Measurements from ENCODE around the gene GPR156.

Gene GPR156

DNA sequence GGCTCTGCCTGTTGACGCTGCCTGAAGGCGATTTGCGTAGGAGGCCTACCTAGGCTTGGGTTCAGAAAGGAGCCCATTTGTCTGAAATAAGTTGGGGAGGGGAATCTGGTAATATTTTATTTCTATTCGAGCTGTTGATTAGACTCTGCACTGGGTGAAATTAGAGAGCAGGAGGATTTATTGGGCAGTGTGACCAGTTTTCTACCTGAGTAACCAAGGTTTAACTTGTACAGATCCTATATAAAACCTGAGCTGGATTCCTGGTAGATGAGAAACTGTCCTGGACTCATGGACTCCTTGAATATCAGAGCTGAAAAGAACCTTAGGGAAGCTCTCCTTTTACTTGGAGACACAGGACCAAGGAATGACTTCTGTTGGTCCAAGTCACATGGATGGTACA, 19.6 kb upstream of the GPR156 start:
- Histone ChIP-seq H4K8ac (ENCODE audit: low read length) (no peak overlapping the region), H3K27me3 (ENCODE audit: control insufficient read depth in 1 of 2, insufficient read depth in 1 of 2, low read length in 2 of 2) (no peaks in the 10 kb centered on the region), H2AK5ac (ENCODE audit: low read length, severe bottlenecking) (no peak overlapping the region), H3K4ac (ENCODE audit: low read depth in 1 of 2, low read length in 2 of 2) (no peak overlapping the region), H3K18ac (ENCODE audit: low read depth in 1 of 2, low read length in 2 of 2) (no peak overlapping the region), H3K4me1 (ENCODE audit: control insufficient read depth, insufficient read depth, low read depth, low read length) (no peaks in the 10 kb centered on the region), H3K9ac (ENCODE audit: low read length) (no peak overlapping the region), H2BK120ac (ENCODE audit: low read depth, low read length) (no peak overlapping the region), H2BK5ac (ENCODE audit: low read depth, low read length, poor library complexity, severe bottlenecking) (no peak overlapping the region), H2AFZ (ENCODE audit: low read depth, low read length) (no peak overlapping the region), H3K4me2 (ENCODE audit: low read length, poor library complexity, severe bottlenecking) (no peak overlapping the region), H3K23ac (ENCODE audit: low read length in 2 of 2) (no peak overlapping the region), H4K91ac (ENCODE audit: low read length) (no peak overlapping the region), H3K36me3 (ENCODE audit: control insufficient read depth in 1 of 2, insufficient read depth in 2 of 2, low read depth in 1 of 2, low read length in 2 of 2) (no peaks in the 10 kb centered on the region), H2BK15ac (ENCODE audit: low read depth, poor library complexity, severe bottlenecking) (no peak overlapping the region), H3K14ac (ENCODE audit: low read length in 2 of 2) (no peak overlapping the region), H2BK12ac (ENCODE audit: low read length in 2 of 2) (no peak overlapping the region), H3K9me3 (ENCODE audit: control insufficient read depth, low read length) (no peaks in the 10 kb centered on the region), H3K4me3 (ENCODE audit: insufficient read depth in 1 of 2, low read depth in 1 of 2, low read length in 2 of 2) (no peak overlapping the region), H3K27ac (ENCODE audit: low read length, poor library complexity, severe bottlenecking) (no peak overlapping the region), H3K79me1 (replicated peaks; ENCODE audit: low read length, poor library complexity, severe bottlenecking) (no peaks in the 10 kb centered on the region)
- WGBS = 94% methylated on average over 4 of the region's 4 CpGs
- DNase-seq = no peak

- DNase-seq = no peak
Measured at GRCh38 chr3:120302361-120302760, 17.3 kb upstream of the GPR156 start.

DNA sequence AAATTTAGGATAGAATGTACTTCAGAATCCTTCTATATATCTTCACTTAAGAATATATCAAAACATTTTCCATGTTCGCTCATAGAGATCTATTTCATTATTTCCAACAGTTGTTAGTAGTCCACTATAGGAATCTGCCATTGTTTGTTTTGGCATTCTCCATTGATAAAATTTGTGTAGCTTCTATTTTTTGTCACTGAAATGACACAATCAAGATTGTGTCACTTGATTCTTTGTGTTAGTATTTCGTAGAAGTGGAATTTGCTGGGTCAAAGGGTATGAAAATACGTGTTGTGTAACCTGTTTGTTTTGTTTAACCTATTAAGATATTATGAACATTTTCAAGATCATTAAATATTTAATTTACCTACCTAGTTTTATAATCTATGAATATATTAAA, 15.9 kb upstream of the GPR156 start:
- Histone ChIP-seq H2BK12ac (ENCODE audit: low read length in 2 of 2) (no peak overlapping the region), H2BK15ac (ENCODE audit: low read depth, poor library complexity, severe bottlenecking) (no peak overlapping the region), H3K27me3 (ENCODE audit: control insufficient read depth in 1 of 2, insufficient read depth in 1 of 2, low read length in 2 of 2) (no peaks in the 10 kb centered on the region), H2AK5ac (ENCODE audit: low read length, severe bottlenecking) (no peak overlapping the region), H3K4me3 (ENCODE audit: insufficient read depth in 1 of 2, low read depth in 1 of 2, low read length in 2 of 2) (no peak overlapping the region), H3K27ac (ENCODE audit: low read length, poor library complexity, severe bottlenecking) (no peak overlapping the region), H3K14ac (ENCODE audit: low read length in 2 of 2) (no peak overlapping the region), H3K4ac (ENCODE audit: low read depth in 1 of 2, low read length in 2 of 2) (no peak overlapping the region), H3K4me1 (ENCODE audit: control insufficient read depth, insufficient read depth, low read depth, low read length) (no peaks in the 10 kb centered on the region), H2BK120ac (ENCODE audit: low read depth, low read length) (no peak overlapping the region), H3K4me2 (ENCODE audit: low read length, poor library complexity, severe bottlenecking) (no peak overlapping the region), H3K36me3 (ENCODE audit: control insufficient read depth in 1 of 2, insufficient read depth in 2 of 2, low read depth in 1 of 2, low read length in 2 of 2) (no peaks in the 10 kb centered on the region), H4K91ac (ENCODE audit: low read length) (no peak overlapping the region), H3K23ac (ENCODE audit: low read length in 2 of 2) (no peak overlapping the region), H3K9ac (ENCODE audit: low read length) (no peak overlapping the region), H3K18ac (ENCODE audit: low read depth in 1 of 2, low read length in 2 of 2) (no peak overlapping the region), H3K79me1 (replicated peaks; ENCODE audit: low read length, poor library complexity, severe bottlenecking) (no peaks in the 10 kb centered on the region), H2BK5ac (ENCODE audit: low read depth, low read length, poor library complexity, severe bottlenecking) (no peak overlapping the region), H2AFZ (ENCODE audit: low read depth, low read length) (no peak overlapping the region), H4K8ac (ENCODE audit: low read length) (no peak overlapping the region), H3K9me3 (ENCODE audit: control insufficient read depth, low read length) (no peaks in the 10 kb centered on the region)
- no CpG with 5 or more reads among the region's 3 CpGs for WGBS
- DNase-seq = no peak

More at GRCh38 chr3:120302361-120302760, 17.3 kb upstream of the GPR156 start:
- Histone ChIP-seq H3K23ac (ENCODE audit: low read length in 2 of 2) (no peak overlapping the region), H2BK15ac (ENCODE audit: low read depth, poor library complexity, severe bottlenecking) (no peak overlapping the region), H3K36me3 (ENCODE audit: control insufficient read depth in 1 of 2, insufficient read depth in 2 of 2, low read depth in 1 of 2, low read length in 2 of 2) (no peaks in the 10 kb centered on the region), H4K91ac (ENCODE audit: low read length) (no peak overlapping the region), H2BK12ac (ENCODE audit: low read length in 2 of 2) (no peak overlapping the region), H2BK5ac (ENCODE audit: low read depth, low read length, poor library complexity, severe bottlenecking) (no peak overlapping the region), H3K4me1 (ENCODE audit: control insufficient read depth, insufficient read depth, low read depth, low read length) (no peaks in the 10 kb centered on the region), H3K14ac (ENCODE audit: low read length in 2 of 2) (no peak overlapping the region), H3K79me1 (replicated peaks; ENCODE audit: low read length, poor library complexity, severe bottlenecking) (no peaks in the 10 kb centered on the region), H2AK5ac (ENCODE audit: low read length, severe bottlenecking) (no peak overlapping the region), H3K9ac (ENCODE audit: low read length) (no peak overlapping the region), H2AFZ (ENCODE audit: low read depth, low read length) (no peak overlapping the region), H4K8ac (ENCODE audit: low read length) (no peak overlapping the region), H3K9me3 (ENCODE audit: control insufficient read depth, low read length) (no peaks in the 10 kb centered on the region), H3K27me3 (ENCODE audit: control insufficient read depth in 1 of 2, insufficient read depth in 1 of 2, low read length in 2 of 2) (no peaks in the 10 kb centered on the region), H3K4me2 (ENCODE audit: low read length, poor library complexity, severe bottlenecking) (no peak overlapping the region), H3K27ac (ENCODE audit: low read length, poor library complexity, severe bottlenecking) (no peak overlapping the region), H2BK120ac (ENCODE audit: low read depth, low read length) (no peak overlapping the region), H3K4me3 (ENCODE audit: insufficient read depth in 1 of 2, low read depth in 1 of 2, low read length in 2 of 2) (no peak overlapping the region), H3K18ac (ENCODE audit: low read depth in 1 of 2, low read length in 2 of 2) (no peak overlapping the region), H3K4ac (ENCODE audit: low read depth in 1 of 2, low read length in 2 of 2) (no peak overlapping the region)
- 91% methylated on average over 4 of the region's 5 CpGs for WGBS

GRCh38 chr3:120299403-120299802, 14.4 kb upstream of the GPR156 start:
- Histone ChIP-seq H3K23ac (ENCODE audit: low read length in 2 of 2) (no peak overlapping the region), H2BK12ac (ENCODE audit: low read length in 2 of 2) (no peak overlapping the region), H2BK5ac (ENCODE audit: low read depth, low read length, poor library complexity, severe bottlenecking) (no peak overlapping the region), H3K4me1 (ENCODE audit: control insufficient read depth, insufficient read depth, low read depth, low read length) (no peaks in the 10 kb centered on the region), H2AFZ (ENCODE audit: low read depth, low read length) (no peak overlapping the region), H3K9ac (ENCODE audit: low read length) (no peak overlapping the region), H3K27ac (ENCODE audit: low read length, poor library complexity, severe bottlenecking) (no peak overlapping the region), H2BK120ac (ENCODE audit: low read depth, low read length) (no peak overlapping the region), H3K4ac (ENCODE audit: low read depth in 1 of 2, low read length in 2 of 2) (no peak overlapping the region), H3K36me3 (ENCODE audit: control insufficient read depth in 1 of 2, insufficient read depth in 2 of 2, low read depth in 1 of 2, low read length in 2 of 2) (no peaks in the 10 kb centered on the region), H3K27me3 (ENCODE audit: control insufficient read depth in 1 of 2, insufficient read depth in 1 of 2, low read length in 2 of 2) (no peaks in the 10 kb centered on the region), H2BK15ac (ENCODE audit: low read depth, poor library complexity, severe bottlenecking) (no peak overlapping the region), H3K79me1 (replicated peaks; ENCODE audit: low read length, poor library complexity, severe bottlenecking) (no peaks in the 10 kb centered on the region), H3K4me3 (ENCODE audit: insufficient read depth in 1 of 2, low read depth in 1 of 2, low read length in 2 of 2) (no peak overlapping the region), H2AK5ac (ENCODE audit: low read length, severe bottlenecking) (no peak overlapping the region), H4K91ac (ENCODE audit: low read length) (no peak overlapping the region), H3K18ac (ENCODE audit: low read depth in 1 of 2, low read length in 2 of 2) (no peak overlapping the region), H3K9me3 (ENCODE audit: control insufficient read depth, low read length) (no peaks in the 10 kb centered on the region), H3K4me2 (ENCODE audit: low read length, poor library complexity, severe bottlenecking) (no peak overlapping the region), H3K14ac (ENCODE audit: low read length in 2 of 2) (no peak overlapping the region), H4K8ac (ENCODE audit: low read length) (no peak overlapping the region)
- no peak for DNase-seq

All from mesenchymal stem cell (in vitro differentiated cells and primary cell).